ENCODE data around the gene LTBP1. TPM values are rescaled to one million over a fixed set of nuclear protein-coding genes. Genes with fewer than 3 reads are reported as not detected.

LTBP1 gene
- total RNA-seq, 4 donors from 2014 or later = 15.8 to 56.7 (median 28.3) TPM

- no peaks in the 10 kb centered on the region for H3K4me1 ChIP-seq
- no peak for TF ChIP-seq CTCF (IDR thresholded peaks at IDR 0.05)
- no peak for TF ChIP-seq POLR2AphosphoS5 (IDR thresholded peaks at IDR 0.05)
- no peak for TF ChIP-seq EP300 (IDR thresholded peaks at IDR 0.05; ENCODE audit: low read depth)
- no peak for TF ChIP-seq POLR2A (IDR thresholded peaks at IDR 0.05)
- no peak overlapping the region for H3K4me3 ChIP-seq
- no peaks in the 10 kb centered on the region for H3K36me3 ChIP-seq
- no peaks in the 10 kb centered on the region for H3K27me3 ChIP-seq
- 96% methylated on average over 2 of the region's 2 CpGs; no CpG with 5 or more reads in 1 of the 2 donors for WGBS, 2 donors (ENCODE audit: low coverage in 1 of 2)
- H3K9me3 ChIP-seq = no peaks in the 10 kb centered on the region
- in situ Hi-C loops (cut with MboI; ENCODE audit: low pct_ligation_motif_present in 1 of 4, low pct_unique_long_range_greater_than_20kb in 1 of 4, low sequenced_read_pairs in 3 of 4) (no loop called here), intact Hi-C loops (cut with DNase I; ENCODE audit: low total_unique reads) (no loop called here)
- no peak overlapping the region for H3K27ac ChIP-seq
- no peak for DNase-seq
Observed at GRCh38 chr2:33005057-33005456, 58.3 kb downstream of the LTBP1 start.

- Histone ChIP-seq H3K27ac (no peak overlapping the region), H3K36me3 (no peaks in the 10 kb centered on the region), H3K9me3 (no peaks in the 10 kb centered on the region), H3K4me1 (peaks cover 0 to 4% (median 0%) of the 10 kb centered on the region in 4 donors), H3K4me3 (no peak overlapping the region), H3K27me3 (no peaks in the 10 kb centered on the region)
- intact Hi-C loops (cut with DNase I; ENCODE audit: low total_unique reads) = no loop called here
- TF ChIP-seq POLR2A (IDR thresholded peaks at IDR 0.05) = no peak
- TF ChIP-seq CTCF (IDR thresholded peaks at IDR 0.05) = no peak
- TF ChIP-seq POLR2AphosphoS5 (IDR thresholded peaks at IDR 0.05) = no peak
- no peak for TF ChIP-seq EP300 (IDR thresholded peaks at IDR 0.05; ENCODE audit: low read depth)
- WGBS, 2 donors (ENCODE audit: low coverage in 1 of 2) = 83 to 91% methylated on average over 1 of the region's 1 CpG
- DNase-seq = no peak
- in situ Hi-C loops (cut with MboI; ENCODE audit: low pct_ligation_motif_present in 1 of 4, low pct_unique_long_range_greater_than_20kb in 1 of 4, low sequenced_read_pairs in 3 of 4) = no loop called here
Observed at GRCh38 chr2:33008716-33009115, 62.0 kb downstream of the LTBP1 start.

- H3K4me1 ChIP-seq = peaks cover 0 to 7% (median 0%) of the 10 kb centered on the region in 4 donors
- DNase-seq = no peak
- no peak overlapping the region for H3K4me3 ChIP-seq
- TF ChIP-seq CTCF (IDR thresholded peaks at IDR 0.05) (no peak), EP300 (IDR thresholded peaks at IDR 0.05; ENCODE audit: low read depth) (no peak), POLR2AphosphoS5 (IDR thresholded peaks at IDR 0.05) (no peak), POLR2A (IDR thresholded peaks at IDR 0.05) (no peak)
- intact Hi-C loops (cut with DNase I; ENCODE audit: low total_unique reads) (no loop called here), in situ Hi-C loops (cut with MboI; ENCODE audit: low pct_ligation_motif_present in 1 of 4, low pct_unique_long_range_greater_than_20kb in 1 of 4, low sequenced_read_pairs in 3 of 4) (no loop called here)
- no peaks in the 10 kb centered on the region for H3K27me3 ChIP-seq
- no peaks in the 10 kb centered on the region for H3K9me3 ChIP-seq
- H3K27ac ChIP-seq = no peak overlapping the region
- WGBS, 2 donors (ENCODE audit: low coverage in 1 of 2) = 96 to 100% methylated on average over 2 to 3 of the region's 3 CpGs
- no peaks in the 10 kb centered on the region for H3K36me3 ChIP-seq
Observed at GRCh38 chr2:33009249-33009648, 62.5 kb downstream of the LTBP1 start.

GRCh38 chr2:33011373-33011772 lies 64.6 kb downstream of the LTBP1 start:
- no peak for DNase-seq
- no peak for TF ChIP-seq POLR2A (IDR thresholded peaks at IDR 0.05)
- no peak for TF ChIP-seq EP300 (IDR thresholded peaks at IDR 0.05; ENCODE audit: low read depth)
- TF ChIP-seq CTCF (IDR thresholded peaks at IDR 0.05) = no peak
- no peak for TF ChIP-seq POLR2AphosphoS5 (IDR thresholded peaks at IDR 0.05)
- H3K9me3 ChIP-seq = no peaks in the 10 kb centered on the region
- no peak overlapping the region for H3K27ac ChIP-seq
- no peaks in the 10 kb centered on the region for H3K27me3 ChIP-seq
- no peaks in the 10 kb centered on the region for H3K36me3 ChIP-seq
- H3K4me1 ChIP-seq = peaks cover 9 to 22% (median 14%) of the 10 kb centered on the region in 4 donors
- no peak overlapping the region for H3K4me3 ChIP-seq
- WGBS, 2 donors (ENCODE audit: low coverage in 1 of 2) = 92 to 100% methylated on average over 2 of the region's 2 CpGs
- intact Hi-C loops (cut with DNase I; ENCODE audit: low total_unique reads) = no loop called here
- in situ Hi-C loops (cut with MboI; ENCODE audit: low pct_ligation_motif_present in 1 of 4, low pct_unique_long_range_greater_than_20kb in 1 of 4, low sequenced_read_pairs in 3 of 4) = no loop called here

Measured in transverse colon (tissue), 4 donors.